ENCODE measurements around the gene FAM149B1. TPM values are rescaled to one million over a fixed set of nuclear protein-coding genes. Genes with fewer than 3 reads are reported as not detected.

The FAM149B1 gene
- total RNA-seq, 1 donor from 2014 or later: 16.0 TPM

DNA sequence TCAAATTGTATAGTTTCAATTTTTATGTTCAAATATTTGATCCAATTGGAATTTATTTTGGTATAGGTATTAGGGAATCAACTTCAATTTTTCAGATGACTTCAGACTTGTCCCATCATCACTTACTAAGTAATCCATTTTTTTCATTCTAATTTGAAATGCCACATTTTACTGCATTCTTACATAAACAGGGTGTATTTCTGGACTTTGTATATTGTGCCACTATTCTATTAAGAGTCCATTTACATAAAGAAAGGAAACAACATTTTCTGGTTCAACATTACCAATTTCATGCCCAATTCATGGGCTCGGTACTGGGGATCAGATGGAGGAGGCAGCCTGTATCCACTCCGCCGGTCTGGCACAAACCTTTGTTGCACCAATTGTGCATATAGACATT, 15.9 kb upstream of the FAM149B1 start:
- ChIA-PET CTCF (no interaction called here), POLR2A (no interaction called here)
- TF ChIP-seq, protein P1, sequence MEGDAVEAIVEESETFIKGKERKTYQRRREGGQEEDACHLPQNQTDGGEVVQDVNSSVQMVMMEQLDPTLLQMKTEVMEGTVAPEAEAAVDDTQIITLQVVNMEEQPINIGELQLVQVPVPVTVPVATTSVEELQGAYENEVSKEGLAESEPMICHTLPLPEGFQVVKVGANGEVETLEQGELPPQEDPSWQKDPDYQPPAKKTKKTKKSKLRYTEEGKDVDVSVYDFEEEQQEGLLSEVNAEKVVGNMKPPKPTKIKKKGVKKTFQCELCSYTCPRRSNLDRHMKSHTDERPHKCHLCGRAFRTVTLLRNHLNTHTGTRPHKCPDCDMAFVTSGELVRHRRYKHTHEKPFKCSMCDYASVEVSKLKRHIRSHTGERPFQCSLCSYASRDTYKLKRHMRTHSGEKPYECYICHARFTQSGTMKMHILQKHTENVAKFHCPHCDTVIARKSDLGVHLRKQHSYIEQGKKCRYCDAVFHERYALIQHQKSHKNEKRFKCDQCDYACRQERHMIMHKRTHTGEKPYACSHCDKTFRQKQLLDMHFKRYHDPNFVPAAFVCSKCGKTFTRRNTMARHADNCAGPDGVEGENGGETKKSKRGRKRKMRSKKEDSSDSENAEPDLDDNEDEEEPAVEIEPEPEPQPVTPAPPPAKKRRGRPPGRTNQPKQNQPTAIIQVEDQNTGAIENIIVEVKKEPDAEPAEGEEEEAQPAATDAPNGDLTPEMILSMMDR (IDR thresholded peaks at IDR 0.05): no peak
- Mint-ChIP-seq H3K4me3 (no peak overlapping the region), H3K36me3 (ENCODE audit: low read depth) (peaks cover 69% of the 10 kb centered on the region), H3K27me3 (no peaks in the 10 kb centered on the region), H3K9me3 (no peaks in the 10 kb centered on the region), H3K27ac (no peak overlapping the region), H3K4me1 (no peaks in the 10 kb centered on the region)
- DNase-seq: no peak
- intact Hi-C loops (cut with micrococcal nuclease): no loop called here
- ATAC-seq (ENCODE audit: low read depth): no peak

DNA sequence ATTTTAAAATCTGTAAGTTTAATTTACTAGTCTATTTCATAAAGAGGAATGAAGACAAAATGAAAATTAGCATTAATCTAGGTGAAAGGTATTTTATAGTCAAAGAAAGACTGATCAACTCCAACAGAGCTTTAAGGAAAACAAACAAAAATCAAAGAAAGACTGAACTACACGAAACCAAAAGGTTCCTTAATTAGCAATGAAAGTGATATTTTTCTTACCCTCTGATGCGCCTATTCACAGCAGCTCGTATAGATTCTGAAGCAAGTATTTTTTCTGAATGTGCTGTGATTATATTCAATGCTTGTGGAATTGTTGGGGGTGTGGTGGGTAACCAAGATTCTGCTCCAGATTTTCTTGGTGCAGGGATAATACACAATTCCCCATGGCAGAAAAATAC, 11.9 kb upstream of the FAM149B1 start:
- H3K4me1 Mint-ChIP-seq: peaks cover 5% of the 10 kb centered on the region
- no peaks in the 10 kb centered on the region for H3K27me3 Mint-ChIP-seq
- TF ChIP-seq, protein P1 (IDR thresholded peaks at IDR 0.05): no peak
- H3K27ac Mint-ChIP-seq: no peak overlapping the region
- POLR2A ChIA-PET: interaction anchor here (0.7 to 1.6 kb wide), 2 partner anchors 12 to 406 kb away, joined by 4 to 8 read pairs; partner anchors contain the start of genes ECD and FAM149B1
- peaks cover 54% of the 10 kb centered on the region for H3K36me3 Mint-ChIP-seq (ENCODE audit: low read depth)
- ATAC-seq (ENCODE audit: low read depth): no peak
- no peaks in the 10 kb centered on the region for H3K9me3 Mint-ChIP-seq
- H3K4me3 Mint-ChIP-seq: no peak overlapping the region
- CTCF ChIA-PET: interaction anchor here (1.0 kb wide), 1 partner anchor 12 kb away, joined by 3 read pairs; the partner anchor contains the start of genes ECD and FAM149B1
- intact Hi-C loops (cut with micrococcal nuclease): no loop called here
- DNase-seq: no peak

DNA sequence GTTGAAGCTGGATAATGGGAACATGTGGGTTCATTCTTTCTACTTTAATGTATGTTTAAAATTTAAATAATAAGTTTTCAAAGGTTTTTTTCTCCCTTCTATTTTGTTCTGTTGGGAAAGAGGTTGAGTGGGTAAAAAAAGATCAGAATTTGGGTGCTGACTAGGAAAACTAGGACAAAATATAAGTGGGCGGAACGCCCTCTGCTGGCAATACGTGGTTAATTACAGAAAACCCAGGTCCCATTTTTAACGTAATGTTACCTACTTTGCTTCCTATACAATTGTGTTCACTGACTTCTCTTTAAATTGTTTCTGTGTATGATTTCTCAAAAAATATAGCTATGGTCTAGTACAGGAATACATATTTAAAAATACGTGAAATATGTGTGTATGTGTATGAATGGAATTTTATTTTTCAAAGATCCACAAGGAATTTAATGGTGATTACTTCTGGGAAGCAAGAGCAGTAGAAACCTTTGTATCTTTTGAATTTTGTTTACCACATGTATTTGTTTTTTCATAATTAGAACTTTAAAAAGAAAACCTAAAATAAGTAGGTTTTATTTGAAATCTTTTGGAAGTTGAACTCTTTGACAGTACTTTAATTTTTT, 8.8 kb upstream of the FAM149B1 start:
- ChIA-PET POLR2A (interaction anchor here (1.2 to 2.4 kb wide), 3 partner anchors 9 to 64 kb away, joined by 4 to 9 read pairs (median 6); partner anchors contain the start of genes ECD and FAM149B1), CTCF (interaction anchor here (0.6 to 2.5 kb wide), 13 partner anchors 9 to 794 kb away, joined by 3 to 42 read pairs (median 6); partner anchors contain the start of genes ECD, FAM149B1 and P4HA1)
- H3K4me3 Mint-ChIP-seq: no peak overlapping the region
- H3K36me3 Mint-ChIP-seq (ENCODE audit: low read depth): peaks cover 60% of the 10 kb centered on the region
- H3K27ac Mint-ChIP-seq: no peak overlapping the region
- intact Hi-C loops (cut with micrococcal nuclease): loop anchor here (1.0 kb wide), 2 partner anchors 63 to 795 kb away; partner anchors contain the start of gene P4HA1
- H3K27me3 Mint-ChIP-seq: no peaks in the 10 kb centered on the region
- peaks cover 18% of the 10 kb centered on the region for H3K4me1 Mint-ChIP-seq
- ATAC-seq (ENCODE audit: low read depth): peak; percentile 37
- H3K9me3 Mint-ChIP-seq: no peaks in the 10 kb centered on the region
- TF ChIP-seq, protein P1 (IDR thresholded peaks at IDR 0.05): peak; percentile 70
- peak; percentile 23 for DNase-seq

DNA sequence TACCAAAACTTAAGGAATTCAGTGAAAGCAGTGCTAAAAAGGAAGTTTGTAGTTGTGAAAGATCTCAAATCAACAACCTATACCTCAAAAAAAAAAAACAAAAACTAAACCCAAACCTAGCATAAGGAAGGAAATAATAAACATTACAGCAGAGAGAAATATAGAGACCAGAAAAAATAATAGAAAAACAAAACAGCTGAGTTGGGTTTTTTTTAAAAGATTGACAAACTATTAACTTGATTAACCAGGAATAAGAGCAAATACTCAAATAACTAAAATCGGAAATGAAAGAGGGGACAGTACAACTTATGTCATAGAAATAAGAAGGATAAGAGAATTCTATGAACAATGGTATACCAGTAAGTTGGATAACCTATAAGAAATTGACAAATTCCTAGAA, 6.8 kb upstream of the FAM149B1 start:
- Mint-ChIP-seq H3K9me3 (no peaks in the 10 kb centered on the region), H3K27ac (no peak overlapping the region), H3K4me3 (no peak overlapping the region), H3K36me3 (ENCODE audit: low read depth) (peaks cover 54% of the 10 kb centered on the region), H3K4me1 (peaks cover 26% of the 10 kb centered on the region), H3K27me3 (no peaks in the 10 kb centered on the region)
- intact Hi-C loops (cut with micrococcal nuclease): loop anchor here (10.0 kb wide), 1 partner anchor 464 kb away; no protein-coding TSS in a partner anchor
- DNase-seq: no peak
- ChIA-PET CTCF (interaction anchor here (1.0 to 1.5 kb wide), 3 partner anchors 64 to 796 kb away, joined by 3 to 7 read pairs (median 3); partner anchors contain the start of gene P4HA1), POLR2A (no interaction called here)
- no peak for ATAC-seq (ENCODE audit: low read depth)
- TF ChIP-seq, protein P1 (IDR thresholded peaks at IDR 0.05): no peak

DNA sequence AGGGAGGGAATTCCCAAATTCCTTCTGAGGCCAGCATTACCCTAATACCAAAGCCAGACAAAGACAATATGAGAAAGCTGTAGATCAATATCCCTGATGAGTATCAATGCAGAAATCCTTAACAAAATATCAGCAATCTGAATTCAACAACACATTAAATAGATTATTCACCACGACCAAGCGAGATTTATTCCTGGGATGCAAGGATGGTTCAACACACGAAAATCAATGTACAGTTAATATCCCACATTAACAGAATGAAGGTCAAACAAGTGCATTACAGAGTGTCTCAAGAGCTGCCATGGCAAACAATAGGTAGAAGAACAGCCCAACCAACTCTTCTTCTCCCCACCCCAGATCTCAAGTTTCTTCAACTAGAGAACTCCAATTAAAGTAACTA, 6.3 kb upstream of the FAM149B1 start:
- Mint-ChIP-seq H3K27ac (no peak overlapping the region), H3K36me3 (ENCODE audit: low read depth) (peaks cover 52% of the 10 kb centered on the region), H3K4me3 (no peak overlapping the region), H3K4me1 (peaks cover 32% of the 10 kb centered on the region), H3K27me3 (no peaks in the 10 kb centered on the region), H3K9me3 (no peaks in the 10 kb centered on the region)
- CTCF ChIA-PET: interaction anchor here (1.0 to 1.9 kb wide), 3 partner anchors 65 to 66 kb away, joined by 3 to 7 read pairs (median 7); partner anchors contain the start of gene P4HA1
- TF ChIP-seq, protein P1 (IDR thresholded peaks at IDR 0.05): no peak
- POLR2A ChIA-PET: interaction anchor here (0.6 kb wide), 1 partner anchor 8 kb away, joined by 3 read pairs; no protein-coding TSS in a partner anchor
- ATAC-seq (ENCODE audit: low read depth): no peak
- intact Hi-C loops (cut with micrococcal nuclease): loop anchor here (10.0 kb wide), 1 partner anchor 463 kb away; no protein-coding TSS in a partner anchor
- no peak for DNase-seq
